ENCODE data around the gene SYCE3. TPM values are rescaled to one million over a fixed set of nuclear protein-coding genes. Genes with fewer than 3 reads are reported as not detected.

Gene SYCE3
- total and polyA plus RNA-seq, 2 experiments from 2014 or later = not detected

GRCh38 chr22:50578776-50579310, 16.1 kb upstream of the SYCE3 start:
- ATAC-seq = no peak
- Histone ChIP-seq H2AFZ (no peak overlapping the region), H4K20me1 (replicated peaks; ENCODE audit: insufficient read depth) (peaks cover 3% of the 10 kb centered on the region; the same call in 1 of the 2 replicates), H3K36me3 (ENCODE audit: insufficient read depth) (no peaks in the 10 kb centered on the region), H3K79me2 (replicated peaks; ENCODE audit: insufficient read depth) (no peaks in the 10 kb centered on the region), H3F3A (replicated peaks; ENCODE audit: low read depth) (peaks cover 12% of the 10 kb centered on the region), H3K27ac (ENCODE audit: low read depth) (no peak overlapping the region), H3K4me1 (ENCODE audit: insufficient read depth) (peaks cover 4% of the 10 kb centered on the region), H3K27me3 (ENCODE audit: insufficient read depth) (0 out of 2 replicates have a peak, but pooled peaks cover 5% of the 10 kb centered on the region), H3K9me2 (ENCODE audit: insufficient read depth) (no peaks in the 10 kb centered on the region), H3K4me3 (peak overlapping the region; percentile 51), H3K4me2 (peak overlapping the region; percentile 72)
- Mint-ChIP-seq H3K4me1 (peaks cover 6% of the 10 kb centered on the region), H3K36me3 (ENCODE audit: low read depth) (peaks cover 10% of the 10 kb centered on the region; the same call in 2 of the 3 replicates), H3K27me3 (ENCODE audit: insufficient read depth, low read depth, poor library complexity) (peaks cover 9% of the 10 kb centered on the region), H3K27ac (no peak overlapping the region), H3K9me3 (no peaks in the 10 kb centered on the region), H3K4me3 (no peak overlapping the region)
- DNase-seq (ENCODE audit: low spot score) = no peak
- TF ChIP-seq, protein P1, sequence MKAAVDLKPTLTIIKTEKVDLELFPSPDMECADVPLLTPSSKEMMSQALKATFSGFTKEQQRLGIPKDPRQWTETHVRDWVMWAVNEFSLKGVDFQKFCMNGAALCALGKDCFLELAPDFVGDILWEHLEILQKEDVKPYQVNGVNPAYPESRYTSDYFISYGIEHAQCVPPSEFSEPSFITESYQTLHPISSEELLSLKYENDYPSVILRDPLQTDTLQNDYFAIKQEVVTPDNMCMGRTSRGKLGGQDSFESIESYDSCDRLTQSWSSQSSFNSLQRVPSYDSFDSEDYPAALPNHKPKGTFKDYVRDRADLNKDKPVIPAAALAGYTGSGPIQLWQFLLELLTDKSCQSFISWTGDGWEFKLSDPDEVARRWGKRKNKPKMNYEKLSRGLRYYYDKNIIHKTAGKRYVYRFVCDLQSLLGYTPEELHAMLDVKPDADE (IDR thresholded peaks at IDR 0.05) = no peak
- TF ChIP-seq JUNB (IDR thresholded peaks at IDR 0.05; ENCODE audit: unreplicated experiment) = no peak
- no peak for TF ChIP-seq EZH2phosphoT487 (IDR thresholded peaks at IDR 0.05; ENCODE audit: unreplicated experiment)
- TF ChIP-seq CTCF (conservative IDR thresholded peaks at IDR 0.05; ENCODE audit: low read depth in 2 of 2) = no peak
- TF ChIP-seq EZH2 (IDR thresholded peaks at IDR 0.05; ENCODE audit: low read depth, unreplicated experiment) = no peak
- no peak for TF ChIP-seq ZNF331 (CRISPR knock-in tag; IDR thresholded peaks at IDR 0.05; ENCODE audit: low read depth)
- no peak for TF ChIP-seq POLR2AphosphoS5 (IDR thresholded peaks at IDR 0.05; ENCODE audit: low read depth)

GRCh38 chr22:50577987-50578775, 15.5 kb upstream of the SYCE3 start, which contains the start of gene CPT1B:
CPT1B (minus strand) TSS chr22:50578427; CDS start chr22:50577915, 512 bp downstream.
- H3K27ac Mint-ChIP-seq = no peak within 1 kb of the TSS
- peak; percentile 48 for DNase-seq (ENCODE audit: low spot score)

More at GRCh38 chr22:50577987-50578775, 15.5 kb upstream of the SYCE3 start, which contains the start of gene CPT1B:
- Histone ChIP-seq H3K4me2 (peak within 1 kb of the TSS; percentile 74), H4K20me1 (replicated peaks; ENCODE audit: insufficient read depth) (peaks cover 3% of the 10 kb centered on the region; the same call in 1 of the 2 replicates), H3K27me3 (ENCODE audit: insufficient read depth) (no peaks in the 10 kb centered on the region), H3K4me3 (peak within 1 kb of the TSS; percentile 51), H3F3A (replicated peaks; ENCODE audit: low read depth) (peaks cover 6% of the 10 kb centered on the region), H3K79me2 (replicated peaks; ENCODE audit: insufficient read depth) (no peaks in the 10 kb centered on the region), H3K4me1 (ENCODE audit: insufficient read depth) (no peaks in the 10 kb centered on the region; the same call in 1 of the 2 replicates), H3K36me3 (ENCODE audit: insufficient read depth) (no peaks in the 10 kb centered on the region), H2AFZ (peak within 1 kb of the TSS; percentile 72; the same call in 1 of the 2 replicates), H3K27ac (ENCODE audit: low read depth) (no peak within 1 kb of the TSS), H3K9me2 (ENCODE audit: insufficient read depth) (no peaks in the 10 kb centered on the region)
- no peaks in the 10 kb centered on the region for H3K9me3 Mint-ChIP-seq
- no peak for ATAC-seq
- H3K36me3 Mint-ChIP-seq (ENCODE audit: low read depth) = peaks cover 10% of the 10 kb centered on the region; the same call in 1 of the 3 replicates
- H3K4me1 Mint-ChIP-seq = no peaks in the 10 kb centered on the region
- no peak within 1 kb of the TSS for H3K4me3 Mint-ChIP-seq
- peak in 1 of 2 experiments; percentile 16; a peak in 3 of 4 replicates for TF ChIP-seq CTCF (conservative IDR thresholded peaks at IDR 0.05; ENCODE audit: low read depth in 2 of 2)
- no peak for TF ChIP-seq EZH2 (IDR thresholded peaks at IDR 0.05; ENCODE audit: low read depth, unreplicated experiment)
- TF ChIP-seq NANOG (IDR thresholded peaks at IDR 0.05; ENCODE audit: borderline replicate concordance) = no peak
- no peak for TF ChIP-seq STAT1 (IDR thresholded peaks at IDR 0.05; ENCODE audit: unreplicated experiment)
- H3K27me3 Mint-ChIP-seq (ENCODE audit: insufficient read depth, low read depth, poor library complexity) = peaks cover 9% of the 10 kb centered on the region

All from GM23338 (cell line).